Peyer's patch (tissue), 4 donors: Measurements from ENCODE around the gene ZNF343.
A peak's percentile ranks its signal among the peaks of the same experiment; 100 is the strongest.

Experiments
- CTCF ChIP-seq, 6 experiments: fragments of 450-650 bp in 4 of 6; fragments of 200-600 bp in 2 of 6; sonication (generic) in 1 of 6; IDR thresholded peaks; one replicate each; pipeline ENCODE4 v1.5.1; 2017 to 2019; ENCODE audit warnings: antibody characterized with exemption in 6 of 6, mild to moderate bottlenecking in 3 of 6, moderate library complexity in 1 of 6
- POLR2A ChIP-seq, 2 donors: fragments of 450-650 bp; IDR thresholded peaks; one replicate each; pipeline ENCODE4 v1.5.1; 2017; ENCODE audit warnings: antibody characterized with exemption in 2 of 2, mild to moderate bottlenecking in 2 of 2, moderate library complexity in 2 of 2

GRCh38 chr20:2521369-2522305 is 12.9 kb upstream of the ZNF343 start:
- peak; percentile 58 to 93 (median 64) for TF ChIP-seq CTCF (IDR thresholded peaks at IDR 0.05)
- no peak for TF ChIP-seq POLR2A (IDR thresholded peaks at IDR 0.05)
